Measurements from ENCODE around the gene TMED6. TPM values are rescaled to one million over a fixed set of nuclear protein-coding genes. Genes with fewer than 3 reads are reported as not detected.

Gene TMED6
- total RNA-seq, 1 donor from 2014 or later = not detected

DNA sequence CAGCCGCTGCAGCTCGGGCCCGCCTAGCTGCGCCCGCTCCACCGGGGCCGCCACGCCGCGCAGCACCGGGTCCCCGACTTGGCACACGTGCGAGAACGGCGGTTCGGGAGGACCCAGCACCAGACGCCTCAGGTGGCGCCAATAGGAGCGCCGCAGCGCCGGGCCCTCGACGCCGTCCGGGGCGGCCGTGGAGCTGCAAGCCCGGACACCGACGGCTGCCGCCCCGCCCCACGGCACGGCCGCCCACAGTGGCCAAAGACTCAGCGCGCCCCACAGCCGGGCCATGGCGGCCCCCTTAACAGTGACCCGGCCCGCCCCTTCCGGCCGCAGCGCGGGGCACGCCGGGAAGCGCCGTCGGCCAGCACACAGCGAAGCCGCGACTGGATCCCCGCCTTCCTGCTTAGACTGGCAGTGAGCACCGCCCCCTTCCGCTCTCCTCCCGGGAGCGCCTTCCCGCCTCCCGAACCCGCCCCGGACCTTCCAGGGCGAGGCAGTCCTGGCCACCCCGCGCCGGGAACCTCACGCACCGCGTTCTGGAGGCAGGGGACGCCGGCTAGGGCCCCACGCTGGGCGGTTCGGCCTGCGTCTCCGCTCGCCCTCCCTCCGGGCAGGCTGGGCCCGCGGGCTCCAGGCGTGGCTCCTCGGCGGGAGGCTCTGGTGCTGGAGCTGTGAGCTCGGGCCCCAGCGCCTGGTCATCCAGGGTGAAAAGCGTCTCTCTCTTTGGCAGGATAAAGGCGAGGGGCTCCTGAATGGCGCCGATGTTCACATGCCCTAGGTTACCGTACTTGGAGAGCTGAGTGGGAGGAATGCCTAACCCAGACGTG lies 21.1 kb downstream of the TMED6 start, which contains the start of gene PDF:
Gene PDF, minus strand, starts transcription at position 303 of the 824 bp plus-strand sequence. Its CDS starts 18 bp downstream, at position 285.
- no peaks in the 10 kb centered on the region for H3K27me3 ChIP-seq
- no peak for TF ChIP-seq EZH2 (IDR thresholded peaks at IDR 0.05)
- TF ChIP-seq CTCF (IDR thresholded peaks at IDR 0.05) = no peak
- no peak for TF ChIP-seq EZH2phosphoT487 (IDR thresholded peaks at IDR 0.05)
- H2AFZ ChIP-seq (replicated peaks) = peak within 1 kb of the TSS; percentile 78
- H3K9ac ChIP-seq = peak within 1 kb of the TSS; percentile 69
- H3K4me3 Mint-ChIP-seq = peak within 1 kb of the TSS; percentile 86
- H3K27me3 Mint-ChIP-seq (ENCODE audit: insufficient read depth, low read depth) = peaks cover 2% of the 10 kb centered on the region
- H3K36me3 Mint-ChIP-seq = peaks cover 33% of the 10 kb centered on the region
- peak within 1 kb of the TSS; percentile 79 for H3K4me3 ChIP-seq
- no peaks in the 10 kb centered on the region for H3K9me3 Mint-ChIP-seq
- DNase-seq (ENCODE audit: low spot score) = peak; percentile 97
- no peaks in the 10 kb centered on the region for H3K9me3 ChIP-seq (ENCODE audit: low read depth)
- H3K27ac Mint-ChIP-seq = peak within 1 kb of the TSS; percentile 78
- peaks cover 22% of the 10 kb centered on the region for H3K4me1 ChIP-seq
- H3K79me2 ChIP-seq (ENCODE audit: low read depth) = peaks cover 77% of the 10 kb centered on the region
- H4K20me1 ChIP-seq (ENCODE audit: low read depth) = peaks cover 48% of the 10 kb centered on the region
- peaks cover 34% of the 10 kb centered on the region for H3F3A ChIP-seq (ENCODE audit: low read depth)
- peak within 1 kb of the TSS; percentile 99 for H3K4me2 ChIP-seq
- peak within 1 kb of the TSS; percentile 94 for H3K27ac ChIP-seq
- peaks cover 20% of the 10 kb centered on the region for H3K4me1 Mint-ChIP-seq
- peaks cover 3% of the 10 kb centered on the region for H3K36me3 ChIP-seq

DNA sequence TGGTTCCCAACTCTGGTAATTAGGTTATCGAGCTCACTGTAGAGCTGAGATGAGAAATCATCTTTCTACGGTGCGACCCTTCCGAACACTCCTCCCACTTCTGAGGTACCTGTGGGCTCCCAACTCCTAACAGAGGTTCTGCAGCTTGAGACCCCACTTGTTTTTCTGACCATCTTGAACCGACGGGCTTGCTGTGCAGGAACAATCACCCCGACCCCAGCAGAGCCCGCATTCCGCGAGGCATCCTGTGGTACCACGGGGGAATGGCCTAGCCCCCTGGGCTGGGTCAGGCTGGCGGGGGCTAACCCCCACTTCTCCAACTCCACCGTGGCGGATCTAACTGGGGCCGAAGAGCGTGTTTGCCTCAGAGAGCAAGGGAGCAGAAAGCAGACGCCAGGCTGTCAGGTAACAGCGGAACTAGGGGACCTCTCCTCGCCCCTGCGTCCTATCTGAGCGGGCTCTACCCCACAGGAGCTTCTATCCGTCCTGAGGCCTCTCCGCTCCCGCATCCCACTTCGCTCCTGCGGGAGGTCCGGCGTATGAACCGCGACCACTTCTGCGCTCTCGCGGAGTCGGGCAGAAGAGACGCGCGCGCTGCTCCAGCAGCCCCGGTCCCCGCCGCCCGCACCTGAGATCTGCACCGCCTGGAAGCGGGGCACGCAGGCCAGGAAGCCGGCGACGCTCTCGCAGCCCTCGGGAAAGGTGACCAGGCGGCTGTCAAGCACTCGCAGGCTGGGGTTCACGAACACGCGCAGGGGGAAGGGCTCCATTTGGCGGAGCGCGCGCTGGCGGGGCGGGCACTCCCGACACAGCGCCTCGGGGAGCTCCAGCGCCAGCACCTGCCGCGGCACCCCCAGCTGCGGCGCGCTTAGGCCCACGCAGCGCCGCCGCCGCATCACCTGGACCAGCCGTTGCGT lies 22.0 kb downstream of the TMED6 start:
- Mint-ChIP-seq H3K9me3 (no peaks in the 10 kb centered on the region), H3K27me3 (ENCODE audit: insufficient read depth, low read depth) (peaks cover 2% of the 10 kb centered on the region), H3K27ac (no peak overlapping the region), H3K4me3 (peak overlapping the region; percentile 86), H3K36me3 (peaks cover 30% of the 10 kb centered on the region), H3K4me1 (peaks cover 20% of the 10 kb centered on the region)
- TF ChIP-seq EZH2 (IDR thresholded peaks at IDR 0.05) (peak; percentile 24), EZH2phosphoT487 (IDR thresholded peaks at IDR 0.05) (no peak), CTCF (IDR thresholded peaks at IDR 0.05) (no peak)
- H3K9me3 ChIP-seq (ENCODE audit: low read depth) = no peaks in the 10 kb centered on the region
- peak overlapping the region; percentile 99 for H3K4me2 ChIP-seq
- peaks cover 3% of the 10 kb centered on the region for H3K36me3 ChIP-seq
- H3K4me1 ChIP-seq = peaks cover 22% of the 10 kb centered on the region
- no peaks in the 10 kb centered on the region for H3K27me3 ChIP-seq
- peaks cover 34% of the 10 kb centered on the region for H3F3A ChIP-seq (ENCODE audit: low read depth)
- H4K20me1 ChIP-seq (ENCODE audit: low read depth) = peaks cover 55% of the 10 kb centered on the region
- peak overlapping the region; percentile 79 for H3K4me3 ChIP-seq
- peak; percentile 55 for DNase-seq (ENCODE audit: low spot score)
- H3K27ac ChIP-seq = no peak overlapping the region
- peak overlapping the region; percentile 69 for H3K9ac ChIP-seq
- peaks cover 86% of the 10 kb centered on the region for H3K79me2 ChIP-seq (ENCODE audit: low read depth)
- H2AFZ ChIP-seq (replicated peaks) = no peak overlapping the region

DNA sequence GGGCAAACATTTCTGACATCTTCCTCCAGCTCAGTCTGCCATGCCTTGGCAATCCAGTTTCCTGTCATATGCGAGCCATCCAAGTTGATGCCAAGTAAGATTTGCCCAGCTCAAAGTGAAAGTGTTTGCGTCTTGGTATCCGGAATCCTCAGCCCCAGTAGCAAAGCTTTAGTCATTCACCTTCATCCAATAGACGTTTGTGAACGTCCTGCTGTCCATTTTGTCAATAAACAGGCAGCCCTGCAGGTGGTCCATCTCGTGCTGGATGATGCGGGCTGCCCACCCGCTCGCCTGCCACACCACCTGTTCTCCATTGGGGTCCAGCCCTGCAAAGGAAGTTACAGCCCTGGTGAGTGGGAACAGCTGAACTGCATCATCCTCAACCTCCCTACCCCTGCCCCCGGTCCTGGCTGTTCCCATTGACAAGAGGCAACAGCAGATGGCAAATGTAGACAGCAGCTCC lies 22.7 kb downstream of the TMED6 start:
- peak overlapping the region; percentile 69 for H3K9ac ChIP-seq
- H3K4me1 ChIP-seq = peaks cover 22% of the 10 kb centered on the region
- H3K9me3 Mint-ChIP-seq = no peaks in the 10 kb centered on the region
- H3K79me2 ChIP-seq (ENCODE audit: low read depth) = peaks cover 88% of the 10 kb centered on the region
- H3F3A ChIP-seq (ENCODE audit: low read depth) = peaks cover 34% of the 10 kb centered on the region
- peaks cover 26% of the 10 kb centered on the region for H3K36me3 Mint-ChIP-seq
- H4K20me1 ChIP-seq (ENCODE audit: low read depth) = peaks cover 62% of the 10 kb centered on the region
- H2AFZ ChIP-seq (replicated peaks) = no peak overlapping the region
- H3K4me3 ChIP-seq = peak overlapping the region; percentile 79
- TF ChIP-seq EZH2phosphoT487 (IDR thresholded peaks at IDR 0.05) (no peak), EZH2 (IDR thresholded peaks at IDR 0.05) (no peak), CTCF (IDR thresholded peaks at IDR 0.05) (no peak)
- peak overlapping the region; percentile 99 for H3K4me2 ChIP-seq
- no peak overlapping the region for H3K27ac ChIP-seq
- H3K36me3 ChIP-seq = peaks cover 3% of the 10 kb centered on the region
- no peak for DNase-seq (ENCODE audit: low spot score)
- H3K9me3 ChIP-seq (ENCODE audit: low read depth) = no peaks in the 10 kb centered on the region
- H3K4me1 Mint-ChIP-seq = peaks cover 20% of the 10 kb centered on the region
- no peaks in the 10 kb centered on the region for H3K27me3 ChIP-seq
- peak overlapping the region; percentile 86 for H3K4me3 Mint-ChIP-seq
- peaks cover 2% of the 10 kb centered on the region for H3K27me3 Mint-ChIP-seq (ENCODE audit: insufficient read depth, low read depth)
- no peak overlapping the region for H3K27ac Mint-ChIP-seq
